GM12892 (cell line): Measurements from ENCODE around the gene ENGASE.

Experiments used
- POLR2A ChIP-seq: IDR thresholded peaks from 2 replicates; pipeline ENCODE4 v1.6.1; 2011; ENCODE audit warnings: low read depth, low read length, control low read depth
- TAF1 ChIP-seq: IDR thresholded peaks from 2 replicates; pipeline ENCODE4 v1.6.1; 2011; ENCODE audit warnings: low read depth, mild to moderate bottlenecking, control low read depth, low read length, borderline replicate concordance

DNA sequence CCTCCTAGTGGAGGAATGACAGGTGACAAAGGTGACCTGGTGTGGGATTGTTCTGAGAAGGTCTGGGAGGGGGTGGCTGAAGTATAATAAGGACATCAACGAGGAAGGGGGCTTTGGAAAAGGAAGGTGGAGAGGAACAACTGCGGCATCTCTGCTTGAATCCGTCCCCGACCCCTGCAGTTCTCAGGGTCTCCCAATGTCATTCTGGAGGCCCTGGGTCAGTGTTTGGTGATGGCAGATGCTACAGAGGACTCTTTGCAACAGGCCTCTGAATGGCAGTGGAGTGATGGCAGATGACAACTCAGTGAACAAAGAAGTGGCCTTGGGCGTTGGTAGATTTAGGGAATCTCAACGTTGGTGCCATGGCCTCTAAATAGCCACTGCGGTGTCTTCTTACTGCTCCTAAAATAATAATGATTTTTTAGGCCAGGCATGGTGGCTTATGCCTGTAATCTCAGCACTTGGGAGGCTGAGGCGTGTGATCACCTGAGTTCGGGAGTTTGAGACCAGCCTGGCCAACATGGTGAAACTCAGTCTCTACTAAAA is 1.3 kb downstream of the ENGASE start:
- TF ChIP-seq TAF1 (no peak), POLR2A (no peak)
